Measurements from ENCODE around the gene NKAIN2.

The NKAIN2 gene

DNA sequence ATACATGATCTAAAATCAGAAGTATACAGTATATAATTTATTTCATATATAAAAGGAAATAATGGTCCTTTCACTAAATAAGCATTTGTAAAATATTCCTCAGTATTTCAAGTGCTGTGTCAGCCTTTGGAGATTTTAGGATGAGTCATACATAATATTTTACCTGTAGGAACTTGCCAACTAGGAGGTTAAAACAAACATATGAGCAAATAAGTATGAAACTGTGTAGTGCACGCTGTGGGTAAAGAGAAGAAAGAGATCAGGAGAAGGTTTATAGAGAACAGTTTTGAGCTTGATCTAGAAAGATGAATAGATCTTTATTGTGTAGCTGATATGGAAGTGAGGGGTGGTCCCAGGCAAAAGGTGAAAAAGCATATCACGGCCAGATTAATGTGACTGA lies 988.7 kb downstream of the NKAIN2 start:
- H2AK5ac ChIP-seq (ENCODE audit: low read length) = no peak overlapping the region
- no peak overlapping the region for H3K23ac ChIP-seq (ENCODE audit: low read length)
- no peaks in the 10 kb centered on the region for H3K4me1 ChIP-seq (ENCODE audit: control insufficient read depth in 1 of 2, insufficient read depth in 2 of 2, low read length in 2 of 2)
- H2AFZ ChIP-seq (ENCODE audit: insufficient read depth, low read length, poor library complexity) = no peak overlapping the region
- no CpG with 5 or more reads among the region's 2 CpGs for WGBS (ENCODE audit: extremely low coverage, insufficient coverage, insufficient read length)
- H4K8ac ChIP-seq (ENCODE audit: low read depth, low read length) = no peak overlapping the region
- no peaks in the 10 kb centered on the region for H3K36me3 ChIP-seq (ENCODE audit: control insufficient read depth in 1 of 2, insufficient read depth in 2 of 2, low read length in 2 of 2)
- H2BK5ac ChIP-seq (ENCODE audit: low read depth, low read length, poor library complexity) = no peak overlapping the region
- H4K91ac ChIP-seq (ENCODE audit: low read depth, low read length) = no peak overlapping the region
- no peaks in the 10 kb centered on the region for H3K27me3 ChIP-seq (ENCODE audit: insufficient read depth, low read length)
- no peak overlapping the region for H3K9ac ChIP-seq (ENCODE audit: low read length)
- no peak overlapping the region for H3K4ac ChIP-seq (ENCODE audit: low read depth, low read length)
- H2BK12ac ChIP-seq (ENCODE audit: low read length) = no peak overlapping the region
- H3K14ac ChIP-seq (ENCODE audit: low read length) = no peak overlapping the region
- H3K18ac ChIP-seq (ENCODE audit: low read length) = no peak overlapping the region
- H3K27ac ChIP-seq (ENCODE audit: low read depth, low read length) = no peak overlapping the region
- H4K12ac ChIP-seq (ENCODE audit: low read depth, low read length) = no peak overlapping the region
- H3K4me3 ChIP-seq (ENCODE audit: low read depth, low read length) = no peak overlapping the region
- no peaks in the 10 kb centered on the region for H3K79me2 ChIP-seq (ENCODE audit: control insufficient read depth, insufficient read depth, low read length, poor library complexity)
- H3K4me2 ChIP-seq (ENCODE audit: low read length) = no peak overlapping the region
- H2BK120ac ChIP-seq (ENCODE audit: insufficient read depth, low read length, poor library complexity) = no peak overlapping the region
- H3K9me3 ChIP-seq (ENCODE audit: insufficient read depth, low read depth, low read length) = no peaks in the 10 kb centered on the region
- H3K79me1 ChIP-seq (ENCODE audit: low read length) = no peaks in the 10 kb centered on the region
- peak in 1 of 2 donors; percentile 2 for DNase-seq

DNA sequence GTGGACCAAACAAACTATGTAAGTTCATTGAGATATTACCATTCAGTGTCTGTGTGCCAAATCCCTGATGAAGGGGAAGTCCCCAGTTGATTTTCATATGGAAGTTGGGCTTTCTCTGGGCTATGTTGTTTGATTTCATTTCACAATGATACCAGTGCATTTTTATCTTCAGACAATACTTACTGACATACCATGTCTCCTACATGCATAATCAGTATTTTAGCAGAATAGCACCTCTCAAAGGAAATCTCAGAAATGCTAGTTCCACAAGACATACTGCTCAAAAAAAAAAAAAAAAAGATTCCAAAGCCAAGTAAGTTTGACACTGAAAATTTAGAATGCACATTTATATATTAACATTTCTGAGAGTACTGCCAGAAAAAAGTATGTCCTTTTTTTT lies 989.7 kb downstream of the NKAIN2 start:
- no peaks in the 10 kb centered on the region for H3K27me3 ChIP-seq (ENCODE audit: insufficient read depth, low read length)
- no peak overlapping the region for H2AFZ ChIP-seq (ENCODE audit: insufficient read depth, low read length, poor library complexity)
- H2BK120ac ChIP-seq (ENCODE audit: insufficient read depth, low read length, poor library complexity) = no peak overlapping the region
- H4K8ac ChIP-seq (ENCODE audit: low read depth, low read length) = no peak overlapping the region
- no peak overlapping the region for H3K23ac ChIP-seq (ENCODE audit: low read length)
- H3K4ac ChIP-seq (ENCODE audit: low read depth, low read length) = no peak overlapping the region
- H3K27ac ChIP-seq (ENCODE audit: low read depth, low read length) = no peak overlapping the region
- H3K4me3 ChIP-seq (ENCODE audit: low read depth, low read length) = no peak overlapping the region
- no peak overlapping the region for H3K18ac ChIP-seq (ENCODE audit: low read length)
- H3K9ac ChIP-seq (ENCODE audit: low read length) = no peak overlapping the region
- H4K12ac ChIP-seq (ENCODE audit: low read depth, low read length) = no peak overlapping the region
- H3K14ac ChIP-seq (ENCODE audit: low read length) = no peak overlapping the region
- no peak overlapping the region for H3K4me2 ChIP-seq (ENCODE audit: low read length)
- no peak overlapping the region for H2BK5ac ChIP-seq (ENCODE audit: low read depth, low read length, poor library complexity)
- DNase-seq = no peak
- no peaks in the 10 kb centered on the region for H3K4me1 ChIP-seq (ENCODE audit: control insufficient read depth in 1 of 2, insufficient read depth in 2 of 2, low read length in 2 of 2)
- no peak overlapping the region for H2BK12ac ChIP-seq (ENCODE audit: low read length)
- H3K79me1 ChIP-seq (ENCODE audit: low read length) = no peaks in the 10 kb centered on the region
- no peak overlapping the region for H2AK5ac ChIP-seq (ENCODE audit: low read length)
- H4K91ac ChIP-seq (ENCODE audit: low read depth, low read length) = no peak overlapping the region
- no peaks in the 10 kb centered on the region for H3K36me3 ChIP-seq (ENCODE audit: control insufficient read depth in 1 of 2, insufficient read depth in 2 of 2, low read length in 2 of 2)
- no peaks in the 10 kb centered on the region for H3K79me2 ChIP-seq (ENCODE audit: control insufficient read depth, insufficient read depth, low read length, poor library complexity)
- H3K9me3 ChIP-seq (ENCODE audit: insufficient read depth, low read depth, low read length) = no peaks in the 10 kb centered on the region

DNA sequence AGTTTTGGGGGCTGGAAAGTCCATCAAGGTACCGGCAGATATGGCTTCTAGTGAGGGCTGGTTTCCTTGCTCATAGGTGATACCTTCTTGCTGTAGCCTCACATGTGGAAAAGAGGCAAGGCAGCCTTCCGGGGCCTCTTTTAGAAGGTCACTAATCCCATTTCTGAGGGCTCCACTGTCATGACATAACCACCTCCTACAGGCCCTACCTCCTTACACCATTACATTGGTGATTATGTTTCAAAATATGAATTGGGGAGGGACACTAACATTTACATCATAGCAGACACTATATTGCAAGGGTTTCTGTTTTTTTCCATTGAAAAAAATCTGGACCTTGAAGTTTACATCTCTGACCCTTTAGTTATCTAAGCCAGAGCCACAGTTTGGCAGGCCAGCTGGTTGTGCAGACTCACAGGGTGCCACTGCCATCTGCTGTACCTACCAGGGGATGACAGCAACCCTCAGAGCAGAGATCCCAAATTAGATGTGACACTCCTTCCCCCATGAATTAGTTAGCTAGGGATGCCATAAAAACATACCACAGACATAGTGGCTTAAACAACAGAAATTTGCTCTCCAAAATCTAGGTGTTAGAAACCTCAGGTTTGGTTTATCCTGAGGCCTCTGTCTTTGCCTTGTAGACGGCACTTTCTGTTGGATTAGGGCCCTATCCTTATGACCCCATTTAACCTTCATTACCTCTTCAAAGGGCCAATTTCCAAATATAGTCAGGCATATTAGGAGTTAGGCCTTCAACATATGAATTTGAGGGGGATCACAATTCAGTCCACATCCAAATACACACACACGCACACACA lies 992.2 kb downstream of the NKAIN2 start:
- Histone ChIP-seq H4K12ac (ENCODE audit: low read depth, low read length) (no peak overlapping the region), H3K4me1 (ENCODE audit: control insufficient read depth in 1 of 2, insufficient read depth in 2 of 2, low read length in 2 of 2) (no peaks in the 10 kb centered on the region), H3K4ac (ENCODE audit: low read depth, low read length) (no peak overlapping the region), H2BK12ac (ENCODE audit: low read length) (no peak overlapping the region), H2AK5ac (ENCODE audit: low read length) (no peak overlapping the region), H3K14ac (ENCODE audit: low read length) (no peak overlapping the region), H3K23ac (ENCODE audit: low read length) (no peak overlapping the region), H3K9me3 (ENCODE audit: insufficient read depth, low read depth, low read length) (no peaks in the 10 kb centered on the region), H3K27ac (ENCODE audit: low read depth, low read length) (no peak overlapping the region), H3K4me3 (ENCODE audit: low read depth, low read length) (no peak overlapping the region), H3K4me2 (ENCODE audit: low read length) (no peak overlapping the region), H2BK5ac (ENCODE audit: low read depth, low read length, poor library complexity) (no peak overlapping the region), H3K27me3 (ENCODE audit: insufficient read depth, low read length) (no peaks in the 10 kb centered on the region), H3K79me2 (ENCODE audit: control insufficient read depth, insufficient read depth, low read length, poor library complexity) (no peaks in the 10 kb centered on the region), H4K91ac (ENCODE audit: low read depth, low read length) (no peak overlapping the region), H4K8ac (ENCODE audit: low read depth, low read length) (no peak overlapping the region), H2AFZ (ENCODE audit: insufficient read depth, low read length, poor library complexity) (no peak overlapping the region), H3K18ac (ENCODE audit: low read length) (no peak overlapping the region), H3K36me3 (ENCODE audit: control insufficient read depth in 1 of 2, insufficient read depth in 2 of 2, low read length in 2 of 2) (no peaks in the 10 kb centered on the region), H2BK120ac (ENCODE audit: insufficient read depth, low read length, poor library complexity) (no peak overlapping the region), H3K9ac (ENCODE audit: low read length) (no peak overlapping the region), H3K79me1 (ENCODE audit: low read length) (no peaks in the 10 kb centered on the region)
- no CpG with 5 or more reads among the region's 4 CpGs for WGBS (ENCODE audit: extremely low coverage, insufficient coverage, insufficient read length)
- peak; percentile 24 to 55 for DNase-seq

- Histone ChIP-seq H3K18ac (ENCODE audit: low read length) (no peak overlapping the region), H3K4me2 (ENCODE audit: low read length) (no peak overlapping the region), H3K27ac (ENCODE audit: low read depth, low read length) (no peak overlapping the region), H2BK120ac (ENCODE audit: insufficient read depth, low read length, poor library complexity) (no peak overlapping the region), H3K23ac (ENCODE audit: low read length) (no peak overlapping the region), H3K9me3 (ENCODE audit: insufficient read depth, low read depth, low read length) (no peaks in the 10 kb centered on the region), H3K4ac (ENCODE audit: low read depth, low read length) (no peak overlapping the region), H3K9ac (ENCODE audit: low read length) (no peak overlapping the region), H2BK5ac (ENCODE audit: low read depth, low read length, poor library complexity) (no peak overlapping the region), H4K8ac (ENCODE audit: low read depth, low read length) (no peak overlapping the region), H2BK12ac (ENCODE audit: low read length) (no peak overlapping the region), H3K36me3 (ENCODE audit: control insufficient read depth in 1 of 2, insufficient read depth in 2 of 2, low read length in 2 of 2) (no peaks in the 10 kb centered on the region), H3K14ac (ENCODE audit: low read length) (no peak overlapping the region), H3K79me1 (ENCODE audit: low read length) (no peaks in the 10 kb centered on the region), H2AFZ (ENCODE audit: insufficient read depth, low read length, poor library complexity) (no peak overlapping the region), H4K91ac (ENCODE audit: low read depth, low read length) (no peak overlapping the region), H3K79me2 (ENCODE audit: control insufficient read depth, insufficient read depth, low read length, poor library complexity) (no peaks in the 10 kb centered on the region), H3K4me3 (ENCODE audit: low read depth, low read length) (no peak overlapping the region), H4K12ac (ENCODE audit: low read depth, low read length) (no peak overlapping the region), H3K4me1 (ENCODE audit: control insufficient read depth in 1 of 2, insufficient read depth in 2 of 2, low read length in 2 of 2) (no peaks in the 10 kb centered on the region), H3K27me3 (ENCODE audit: insufficient read depth, low read length) (no peaks in the 10 kb centered on the region), H2AK5ac (ENCODE audit: low read length) (no peak overlapping the region)
- WGBS (ENCODE audit: extremely low coverage, insufficient coverage, insufficient read length) = no CpG with 5 or more reads among the region's 4 CpGs
- no peak for DNase-seq
Measured at GRCh38 chr6:124796464-124796970, 992.9 kb downstream of the NKAIN2 start.
